Fibroblast of lung (primary cell): ENCODE measurements around the gene VAMP5.

Source experiments
- EZH2 ChIP-seq: IDR thresholded peaks from 2 replicates; pipeline ENCODE4 v1.5.1; 2012; ENCODE audit warnings: low read length, control low read depth, mild to moderate bottlenecking; ENCODE audit errors: missing control alignments
- TF ChIP-seq, protein P1 (sequence below), 2 donors: IDR thresholded peaks in 1 of 2; conservative IDR thresholded peaks in 1 of 2; 1 replicate in 1 of 2; 2 replicates in 1 of 2; pipeline ENCODE4 v1.5.1; 2011 to 2012; ENCODE audit warnings: low read length in 2 of 2, control low read depth in 1 of 2, inconsistent platforms in 1 of 2, low read depth in 1 of 2, mild to moderate bottlenecking in 1 of 2

- TF ChIP-seq, protein P1, sequence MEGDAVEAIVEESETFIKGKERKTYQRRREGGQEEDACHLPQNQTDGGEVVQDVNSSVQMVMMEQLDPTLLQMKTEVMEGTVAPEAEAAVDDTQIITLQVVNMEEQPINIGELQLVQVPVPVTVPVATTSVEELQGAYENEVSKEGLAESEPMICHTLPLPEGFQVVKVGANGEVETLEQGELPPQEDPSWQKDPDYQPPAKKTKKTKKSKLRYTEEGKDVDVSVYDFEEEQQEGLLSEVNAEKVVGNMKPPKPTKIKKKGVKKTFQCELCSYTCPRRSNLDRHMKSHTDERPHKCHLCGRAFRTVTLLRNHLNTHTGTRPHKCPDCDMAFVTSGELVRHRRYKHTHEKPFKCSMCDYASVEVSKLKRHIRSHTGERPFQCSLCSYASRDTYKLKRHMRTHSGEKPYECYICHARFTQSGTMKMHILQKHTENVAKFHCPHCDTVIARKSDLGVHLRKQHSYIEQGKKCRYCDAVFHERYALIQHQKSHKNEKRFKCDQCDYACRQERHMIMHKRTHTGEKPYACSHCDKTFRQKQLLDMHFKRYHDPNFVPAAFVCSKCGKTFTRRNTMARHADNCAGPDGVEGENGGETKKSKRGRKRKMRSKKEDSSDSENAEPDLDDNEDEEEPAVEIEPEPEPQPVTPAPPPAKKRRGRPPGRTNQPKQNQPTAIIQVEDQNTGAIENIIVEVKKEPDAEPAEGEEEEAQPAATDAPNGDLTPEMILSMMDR (conservative IDR thresholded peaks at IDR 0.05 in 1 of 2, IDR thresholded peaks at IDR 0.05 in 1 of 2; ENCODE audit: low read depth in 1 of 2, low read length in 2 of 2) = no peak
- TF ChIP-seq EZH2 = no peak
Measured at GRCh38 chr2:85584857-85585780, 888 bp downstream of the VAMP5 start.
